Endothelial cell of umbilical vein (primary cell): Measurements from ENCODE around the gene TMEM203. TPM values are rescaled to one million over a fixed set of nuclear protein-coding genes. Genes with fewer than 3 reads are reported as not detected.

Experiments used
- BruUV-seq: library from RNA; stranded (reverse); fragments of 400-500 nt; replicated peaks from 2 replicates; lab custom pipeline; 2021; lab: Mats Ljungman, UMichigan
- CTCF ChIA-PET: fragments of 300-600, 350-600 bp; sonication (Branson Sonifier 250); formaldehyde crosslinking; loops from one replicate; lab custom pipeline; 2021; ENCODE audit warnings: antibody characterized with exemption, inconsistent platforms; lab: Charles Lee
- POLR2A ChIA-PET: fragments of 300-600, 350-600 bp; sonication (Branson Sonifier 250); formaldehyde crosslinking; loops from one replicate; lab custom pipeline; 2021; ENCODE audit warnings: antibody characterized with exemption, inconsistent platforms; lab: Charles Lee
- DNase-seq: peaks from one replicate; pipeline ENCODE4 v3.0.0-alpha.2; 2011; ENCODE audit warnings: low read depth, low spot score
- FAIRE-seq: peaks from 2 replicates; lab custom pipeline; 2011; peaks lifted over from hg19 to GRCh38; lab: Jason Lieb, UNC
- H2AFZ ChIP-seq: 2 replicates; pipeline ENCODE4 v1.6.0; 2012; ENCODE audit warnings: low read depth, low read length, control low read depth, inconsistent platforms
- H3K27ac ChIP-seq: 2 replicates; pipeline ENCODE4 v1.5.1; 2011; ENCODE audit warnings: low read depth, mild to moderate bottlenecking, control low read depth, low read length, moderate library complexity; ENCODE audit not compliant: insufficient read depth
- H3K27me3 ChIP-seq, 2 experiments: 2 replicates each; pipeline versions ENCODE4 v1.6.0 to v1.6.1; 2011; ENCODE audit warnings: low read length in 2 of 2, mixed read lengths in 1 of 2; ENCODE audit not compliant: control insufficient read depth in 2 of 2, insufficient read depth in 2 of 2
- H3K36me3 ChIP-seq, 2 experiments: 2 replicates in 1 of 2; 3 replicates in 1 of 2; pipeline ENCODE4 v1.5.1; 2011; ENCODE audit warnings: low read length in 2 of 2, mild to moderate bottlenecking in 1 of 2, moderate library complexity in 1 of 2; ENCODE audit not compliant: control insufficient read depth in 2 of 2, insufficient read depth in 2 of 2; ENCODE audit errors: extremely low read depth in 1 of 2
- H3K4me1 ChIP-seq: 3 replicates; pipeline ENCODE4 v1.5.1; 2011; ENCODE audit warnings: mild to moderate bottlenecking, low read length; ENCODE audit not compliant: control insufficient read depth, insufficient read depth; ENCODE audit errors: extremely low read depth
- H3K4me2 ChIP-seq: 2 replicates; pipeline ENCODE4 v1.6.1; 2011; ENCODE audit warnings: low read length, control low read depth, mixed read lengths; ENCODE audit not compliant: insufficient read depth
- H3K4me3 ChIP-seq, 3 experiments: fragments of 200-600 bp in 1 of 3; sonication (generic), shearing (Covaris generic) in 1 of 3; replicated peaks in 1 of 3; 2 replicates each; pipeline ENCODE4 v1.5.1; 2011 to 2016; ENCODE audit warnings: control low read depth in 3 of 3, low read length in 3 of 3, mild to moderate bottlenecking in 2 of 3, inconsistent platforms in 1 of 3, low read depth in 1 of 3, moderate library complexity in 1 of 3; ENCODE audit not compliant: insufficient read depth in 1 of 3
- H3K79me2 ChIP-seq: 2 replicates; pipeline ENCODE4 v1.6.0; 2012; ENCODE audit warnings: low read length, inconsistent platforms; ENCODE audit not compliant: control insufficient read depth, insufficient read depth
- H3K9ac ChIP-seq: replicated peaks from 2 replicates; pipeline ENCODE3; 2011; ENCODE audit warnings: low read length, control low read depth; ENCODE audit not compliant: insufficient read depth; ENCODE audit errors: extremely low read depth
- H3K9me1 ChIP-seq: replicated peaks from 3 replicates; pipeline ENCODE4 v1.6.0; 2011; ENCODE audit warnings: mild to moderate bottlenecking, low read length; ENCODE audit not compliant: control insufficient read depth, insufficient read depth; ENCODE audit errors: extremely low read depth
- H3K9me3 ChIP-seq: replicated peaks from 2 replicates; pipeline ENCODE4 v1.5.1; 2012; ENCODE audit warnings: low read length, inconsistent platforms; ENCODE audit not compliant: control insufficient read depth, insufficient read depth
- H4K20me1 ChIP-seq: replicated peaks from 2 replicates; pipeline ENCODE3; 2011; ENCODE audit warnings: mild to moderate bottlenecking, low read length; ENCODE audit not compliant: control insufficient read depth, insufficient read depth; ENCODE audit errors: extremely low read depth
- EZH2 ChIP-seq: IDR thresholded peaks from 2 replicates; pipeline ENCODE4 v1.6.1; 2012; ENCODE audit warnings: borderline replicate concordance, low read depth, mild to moderate bottlenecking, moderate library complexity, low read length, inconsistent platforms; ENCODE audit not compliant: severe bottlenecking
- FOS ChIP-seq: IDR thresholded peaks from 2 replicates; pipeline ENCODE4 v1.6.1; 2011; ENCODE audit warnings: mild to moderate bottlenecking, low read length, moderate library complexity, borderline replicate concordance; ENCODE audit not compliant: insufficient read depth
- GATA2 ChIP-seq: IDR thresholded peaks from 2 replicates; pipeline ENCODE4 v1.7.0; 2011; ENCODE audit warnings: low read depth, mild to moderate bottlenecking, moderate library complexity, mixed read lengths, low read length; ENCODE audit not compliant: insufficient read length, insufficient read depth
- JUN ChIP-seq: IDR thresholded peaks from 2 replicates; pipeline ENCODE4 v1.6.1; 2011; ENCODE audit warnings: borderline replicate concordance, low read depth; ENCODE audit not compliant: insufficient read length, insufficient read depth
- MYC ChIP-seq: IDR thresholded peaks from one replicate; pipeline ENCODE4 v1.6.1; 2011; ENCODE audit warnings: mild to moderate bottlenecking, low read depth, low read length
- POLR2A ChIP-seq: IDR thresholded peaks from 2 replicates; pipeline ENCODE4 v1.6.1; 2012; ENCODE audit warnings: low read depth, mild to moderate bottlenecking, control low read depth, low read length
- POLR2AphosphoS5 ChIP-seq: IDR thresholded peaks from 2 replicates; pipeline ENCODE4 v1.6.1; 2012; ENCODE audit warnings: low read depth, mild to moderate bottlenecking, control low read depth, low read length, moderate library complexity; ENCODE audit not compliant: insufficient read depth
- dilution Hi-C: fragments of 300-500 bp; cut with MboI; formaldehyde crosslinking; loops from one replicate; pipeline ENCODE4 v1.15.0; 2019; ENCODE audit warnings: low sequenced_read_pairs; ENCODE audit not compliant: extremely low pct_ligation_motif_present
- intact Hi-C: fragments of 100-400 bp; cut with micrococcal nuclease; formaldehyde crosslinking; loops from one replicate; pipeline ENCODE4 v1.10.0; 2022
- polyA plus RNA-seq, 4 experiments: library from polyadenylated mRNA; depleted of rRNA in 3 of 4; stranded (reverse) in 3 of 4; unstranded in 1 of 4; fragments of >200 nt; gene quantifications; 2 replicates each; pipeline versions ENCODE4 v1.2.1 to v1.2.3, GENCODE V29; 2011 to 2012; ENCODE audit warnings: missing spikeins in 1 of 4
- total RNA-seq: library from RNA; stranded (reverse); gene quantifications from 2 replicates; pipeline ENCODE4 v1.2.3, GENCODE V29; 2021
- TF ChIP-seq, protein P1 (sequence below), 2 donors: IDR thresholded peaks; 1 replicate in 1 of 2; 2 replicates in 1 of 2; pipeline ENCODE4 v1.5.1; 2011; ENCODE audit warnings: low read length in 2 of 2, mild to moderate bottlenecking in 2 of 2, moderate library complexity in 2 of 2, control low read depth in 1 of 2, inconsistent platforms in 1 of 2, low read depth in 1 of 2; ENCODE audit not compliant: insufficient read depth in 1 of 2; ENCODE audit errors: extremely low read depth in 1 of 2
- TF ChIP-seq, protein P2 (sequence below): IDR thresholded peaks from 2 replicates; pipeline ENCODE4 v1.6.1; 2011; ENCODE audit not compliant: insufficient read depth, insufficient read length

Gene TMEM203
- total and polyA plus RNA-seq, 2 donors (not counting 3 experiments of a cell fraction or from before 2014, with no cell fraction given): 29.6 to 39.8 TPM

DNA sequence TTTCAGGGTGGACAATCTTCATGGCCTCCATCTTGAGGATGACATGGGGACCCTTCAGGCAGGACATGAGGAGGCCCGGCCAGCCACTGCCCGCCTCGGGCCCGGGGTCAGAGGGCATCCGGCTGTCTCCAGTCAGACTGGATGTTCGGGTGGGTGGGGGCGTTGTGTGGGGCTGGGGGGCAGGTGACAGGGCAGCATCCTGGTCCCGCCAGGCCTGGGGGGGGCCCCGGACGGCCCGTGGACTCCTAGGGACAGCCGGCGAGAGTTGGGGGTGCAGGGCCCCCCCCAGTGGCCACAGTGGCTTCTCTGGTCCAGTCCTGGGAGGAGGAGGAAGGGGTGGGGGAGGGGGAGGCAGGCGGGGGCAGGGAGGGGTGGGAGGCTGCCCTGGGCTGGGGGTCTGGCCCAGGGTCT is 15.7 kb upstream of the TMEM203 start:
- TF ChIP-seq, protein P1, sequence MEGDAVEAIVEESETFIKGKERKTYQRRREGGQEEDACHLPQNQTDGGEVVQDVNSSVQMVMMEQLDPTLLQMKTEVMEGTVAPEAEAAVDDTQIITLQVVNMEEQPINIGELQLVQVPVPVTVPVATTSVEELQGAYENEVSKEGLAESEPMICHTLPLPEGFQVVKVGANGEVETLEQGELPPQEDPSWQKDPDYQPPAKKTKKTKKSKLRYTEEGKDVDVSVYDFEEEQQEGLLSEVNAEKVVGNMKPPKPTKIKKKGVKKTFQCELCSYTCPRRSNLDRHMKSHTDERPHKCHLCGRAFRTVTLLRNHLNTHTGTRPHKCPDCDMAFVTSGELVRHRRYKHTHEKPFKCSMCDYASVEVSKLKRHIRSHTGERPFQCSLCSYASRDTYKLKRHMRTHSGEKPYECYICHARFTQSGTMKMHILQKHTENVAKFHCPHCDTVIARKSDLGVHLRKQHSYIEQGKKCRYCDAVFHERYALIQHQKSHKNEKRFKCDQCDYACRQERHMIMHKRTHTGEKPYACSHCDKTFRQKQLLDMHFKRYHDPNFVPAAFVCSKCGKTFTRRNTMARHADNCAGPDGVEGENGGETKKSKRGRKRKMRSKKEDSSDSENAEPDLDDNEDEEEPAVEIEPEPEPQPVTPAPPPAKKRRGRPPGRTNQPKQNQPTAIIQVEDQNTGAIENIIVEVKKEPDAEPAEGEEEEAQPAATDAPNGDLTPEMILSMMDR (IDR thresholded peaks at IDR 0.05; ENCODE audit: extremely low read depth in 1 of 2, insufficient read depth in 1 of 2, low read depth in 1 of 2, low read length in 2 of 2): no peak
- TF ChIP-seq MYC (no peak), POLR2AphosphoS5 (no peak), FOS (no peak), POLR2A (no peak), EZH2 (no peak), JUN (no peak), GATA2 (no peak)
- TF ChIP-seq, protein P2, sequence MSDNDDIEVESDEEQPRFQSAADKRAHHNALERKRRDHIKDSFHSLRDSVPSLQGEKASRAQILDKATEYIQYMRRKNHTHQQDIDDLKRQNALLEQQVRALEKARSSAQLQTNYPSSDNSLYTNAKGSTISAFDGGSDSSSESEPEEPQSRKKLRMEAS: no peak
- H4K20me1 ChIP-seq: no peaks in the 10 kb centered on the region
- H3K79me2 ChIP-seq: no peaks in the 10 kb centered on the region
- dilution Hi-C loops: no loop called here
- intact Hi-C loops: no loop called here
- H3K27me3 ChIP-seq: no peaks in the 10 kb centered on the region
- no peak overlapping the region for H2AFZ ChIP-seq
- no peaks in the 10 kb centered on the region for H3K9me1 ChIP-seq
- H3K9ac ChIP-seq: no peak overlapping the region
- BruUV-seq: no TSS peak
- H3K4me3 ChIP-seq: no peak overlapping the region
- CTCF ChIA-PET: no interaction called here
- H3K9me3 ChIP-seq: no peaks in the 10 kb centered on the region
- POLR2A ChIA-PET: interaction anchor here (0.5 kb wide), 1 partner anchor 75 kb away, joined by 5 read pairs; no protein-coding TSS in a partner anchor
- FAIRE-seq: no peak
- H3K27ac ChIP-seq: no peak overlapping the region
- DNase-seq: no peak
- no peak overlapping the region for H3K4me2 ChIP-seq
- peaks cover 0 to 2% of the 10 kb centered on the region in 2 experiments for H3K36me3 ChIP-seq
- peaks cover 18% of the 10 kb centered on the region for H3K4me1 ChIP-seq
